Caco-2 (cell line): ENCODE data around the gene SRGAP1. TPM values are rescaled to one million over a fixed set of nuclear protein-coding genes. Genes with fewer than 3 reads are reported as not detected.

ENCODE experiments used
- BruUV-seq: library from RNA; stranded (reverse); fragments of 400-500 nt; replicated peaks from 2 replicates; lab custom pipeline; 2021; lab: Mats Ljungman, UMichigan
- CTCF ChIA-PET: fragments of 300-600 bp; sonication (Branson Sonifier 250); formaldehyde crosslinking; loops from one replicate; lab custom pipeline; 2022; ENCODE audit warnings: antibody characterized with exemption; lab: Charles Lee
- POLR2A ChIA-PET: fragments of 300-600 bp; sonication (Branson Sonifier 250); formaldehyde crosslinking; loops from one replicate; lab custom pipeline; 2022; ENCODE audit warnings: antibody characterized with exemption; lab: Charles Lee
- DNase-seq, 2 experiments: peaks; one replicate each; pipeline versions ENCODE4 v3.0.0 to v3.0.0-alpha.2; 2020 to 2022
- H3K27me3 ChIP-seq: replicated peaks from 2 replicates; pipeline ENCODE4 v1.6.0; 2011; ENCODE audit warnings: low read length; ENCODE audit not compliant: control insufficient read depth, insufficient read depth
- H3K36me3 ChIP-seq: 2 replicates; pipeline ENCODE4 v1.5.1; 2011; ENCODE audit warnings: low read length; ENCODE audit not compliant: control insufficient read depth, insufficient read depth
- H3K4me1 ChIP-seq: fragments of 250-450 bp; sonication (Bioruptor Pico); 2 replicates; pipeline ENCODE4 v1.5.1; 2020; ENCODE audit warnings: mild to moderate bottlenecking
- H3K4me3 ChIP-seq: 2 replicates; pipeline ENCODE4 v1.5.1; 2011; ENCODE audit warnings: low read depth, mild to moderate bottlenecking, control low read depth, low read length
- H3K9me3 ChIP-seq: fragments of 250-450 bp; sonication (Bioruptor Pico); 2 replicates; pipeline ENCODE4 v1.5.1; 2020; ENCODE audit warnings: mild to moderate bottlenecking, moderate library complexity
- H3K27ac Mint-ChIP-seq: one replicate; pipeline ENCODE4 v1.8.0; 2022; ENCODE audit warnings: mixed read lengths; ENCODE audit not compliant: unreplicated experiment
- H3K27me3 Mint-ChIP-seq: one replicate; pipeline ENCODE4 v1.8.0; 2022; ENCODE audit warnings: mixed read lengths; ENCODE audit not compliant: insufficient read depth, unreplicated experiment
- H3K36me3 Mint-ChIP-seq: one replicate; pipeline ENCODE4 v1.8.0; 2022; ENCODE audit warnings: mild to moderate bottlenecking, mixed read lengths; ENCODE audit not compliant: insufficient read depth, unreplicated experiment
- H3K4me1 Mint-ChIP-seq: one replicate; pipeline ENCODE4 v1.8.0; 2022; ENCODE audit warnings: low read depth, mixed read lengths; ENCODE audit not compliant: unreplicated experiment
- H3K4me3 Mint-ChIP-seq: one replicate; pipeline ENCODE4 v1.8.0; 2022; ENCODE audit warnings: mild to moderate bottlenecking, moderate library complexity, mixed read lengths; ENCODE audit not compliant: unreplicated experiment
- H3K9me3 Mint-ChIP-seq: one replicate; pipeline ENCODE4 v1.8.0; 2022; ENCODE audit warnings: mixed read lengths; ENCODE audit not compliant: unreplicated experiment
- intact Hi-C: fragments of 100-400 bp; cut with micrococcal nuclease; formaldehyde crosslinking; loops from one replicate; pipeline ENCODE4 v1.10.0; 2022; ENCODE audit not compliant: unreplicated experiment
- total RNA-seq: library from RNA; stranded (reverse); gene quantifications from 2 replicates; pipeline ENCODE4 v1.2.3, GENCODE V29; 2022
- TF ChIP-seq, protein P1 (sequence below), 2 experiments: fragments of 200-600 bp in 1 of 2; IDR thresholded peaks; 1 replicate in 1 of 2; 2 replicates in 1 of 2; pipeline versions ENCODE4 v1.5.1 to v1.8.0; 2011 to 2022; ENCODE audit warnings: antibody characterized with exemption in 1 of 2, control low read depth in 1 of 2, inconsistent platforms in 1 of 2, low read depth in 1 of 2, low read length in 1 of 2, mild to moderate bottlenecking in 1 of 2, moderate library complexity in 1 of 2; ENCODE audit not compliant: insufficient read depth in 1 of 2, severe bottlenecking in 1 of 2, unreplicated experiment in 1 of 2

Gene SRGAP1
- total RNA-seq, 1 experiment from 2014 or later, result 22.1 TPM

DNA sequence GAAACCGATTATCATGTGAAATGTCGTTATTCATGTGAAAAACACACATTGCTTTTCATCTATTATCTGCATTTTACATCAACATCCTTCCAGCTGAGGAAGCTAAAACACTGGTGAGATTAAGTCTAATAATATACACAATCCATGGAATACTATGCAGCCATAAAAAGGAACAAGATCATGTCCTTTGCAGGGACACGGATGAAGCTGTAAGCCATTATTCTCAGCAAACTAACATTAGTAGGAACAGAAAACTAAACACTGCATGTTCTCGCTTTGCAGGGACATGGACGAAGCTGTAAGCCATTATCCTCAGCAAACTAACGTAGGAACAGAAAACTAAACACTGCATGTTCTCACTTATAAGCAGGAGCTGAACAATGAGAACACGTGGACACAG is 359.3 kb downstream of the SRGAP1 start:
- DNase-seq, result no peak
- no TSS peak for BruUV-seq
- no peaks in the 10 kb centered on the region for H3K27me3 ChIP-seq
- intact Hi-C loops, result no loop called here
- Mint-ChIP-seq H3K27me3 (no peaks in the 10 kb centered on the region), H3K27ac (no peak overlapping the region), H3K4me1 (no peaks in the 10 kb centered on the region), H3K36me3 (no peaks in the 10 kb centered on the region), H3K4me3 (no peak overlapping the region), H3K9me3 (no peaks in the 10 kb centered on the region)
- H3K4me1 ChIP-seq, result no peaks in the 10 kb centered on the region
- H3K36me3 ChIP-seq, result no peaks in the 10 kb centered on the region
- H3K9me3 ChIP-seq, result no peaks in the 10 kb centered on the region
- ChIA-PET POLR2A (no interaction called here), CTCF (no interaction called here)
- no peak overlapping the region for H3K4me3 ChIP-seq
- TF ChIP-seq, protein P1, sequence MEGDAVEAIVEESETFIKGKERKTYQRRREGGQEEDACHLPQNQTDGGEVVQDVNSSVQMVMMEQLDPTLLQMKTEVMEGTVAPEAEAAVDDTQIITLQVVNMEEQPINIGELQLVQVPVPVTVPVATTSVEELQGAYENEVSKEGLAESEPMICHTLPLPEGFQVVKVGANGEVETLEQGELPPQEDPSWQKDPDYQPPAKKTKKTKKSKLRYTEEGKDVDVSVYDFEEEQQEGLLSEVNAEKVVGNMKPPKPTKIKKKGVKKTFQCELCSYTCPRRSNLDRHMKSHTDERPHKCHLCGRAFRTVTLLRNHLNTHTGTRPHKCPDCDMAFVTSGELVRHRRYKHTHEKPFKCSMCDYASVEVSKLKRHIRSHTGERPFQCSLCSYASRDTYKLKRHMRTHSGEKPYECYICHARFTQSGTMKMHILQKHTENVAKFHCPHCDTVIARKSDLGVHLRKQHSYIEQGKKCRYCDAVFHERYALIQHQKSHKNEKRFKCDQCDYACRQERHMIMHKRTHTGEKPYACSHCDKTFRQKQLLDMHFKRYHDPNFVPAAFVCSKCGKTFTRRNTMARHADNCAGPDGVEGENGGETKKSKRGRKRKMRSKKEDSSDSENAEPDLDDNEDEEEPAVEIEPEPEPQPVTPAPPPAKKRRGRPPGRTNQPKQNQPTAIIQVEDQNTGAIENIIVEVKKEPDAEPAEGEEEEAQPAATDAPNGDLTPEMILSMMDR (IDR thresholded peaks at IDR 0.05; ENCODE audit: insufficient read depth in 1 of 2, low read depth in 1 of 2, low read length in 1 of 2, severe bottlenecking in 1 of 2, unreplicated experiment in 1 of 2), result no peak

DNA sequence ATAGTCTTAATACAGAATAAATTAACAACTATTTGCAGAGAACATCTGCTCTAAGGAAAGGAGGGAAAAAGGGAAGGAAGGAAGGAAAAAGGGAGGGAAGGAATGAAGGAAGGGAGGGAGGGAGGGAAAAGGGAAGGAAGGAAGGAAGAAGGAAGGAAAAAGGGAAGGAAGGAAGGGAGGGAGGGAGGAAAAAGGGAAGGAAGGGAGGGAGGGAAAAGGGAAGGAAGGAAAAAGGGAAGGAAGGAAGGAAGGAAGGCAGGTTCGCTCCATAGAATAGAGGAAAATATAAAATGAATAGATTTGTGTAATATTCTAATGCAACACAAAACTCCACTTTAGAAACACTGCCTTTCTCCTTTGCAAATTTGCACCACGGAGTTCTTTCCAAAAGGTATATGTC is 361.0 kb downstream of the SRGAP1 start:
- Mint-ChIP-seq H3K4me3 (no peak overlapping the region), H3K36me3 (no peaks in the 10 kb centered on the region), H3K27ac (no peak overlapping the region), H3K9me3 (no peaks in the 10 kb centered on the region), H3K27me3 (no peaks in the 10 kb centered on the region), H3K4me1 (no peaks in the 10 kb centered on the region)
- H3K36me3 ChIP-seq, result no peaks in the 10 kb centered on the region
- CTCF ChIA-PET, result no interaction called here
- H3K9me3 ChIP-seq, result no peaks in the 10 kb centered on the region
- POLR2A ChIA-PET, result no interaction called here
- TF ChIP-seq, protein P1 (IDR thresholded peaks at IDR 0.05; ENCODE audit: insufficient read depth in 1 of 2, low read depth in 1 of 2, low read length in 1 of 2, severe bottlenecking in 1 of 2, unreplicated experiment in 1 of 2), result no peak
- intact Hi-C loops, result no loop called here
- DNase-seq, result no peak
- BruUV-seq, result no TSS peak
- no peak overlapping the region for H3K4me3 ChIP-seq
- no peaks in the 10 kb centered on the region for H3K4me1 ChIP-seq
- no peaks in the 10 kb centered on the region for H3K27me3 ChIP-seq

DNA sequence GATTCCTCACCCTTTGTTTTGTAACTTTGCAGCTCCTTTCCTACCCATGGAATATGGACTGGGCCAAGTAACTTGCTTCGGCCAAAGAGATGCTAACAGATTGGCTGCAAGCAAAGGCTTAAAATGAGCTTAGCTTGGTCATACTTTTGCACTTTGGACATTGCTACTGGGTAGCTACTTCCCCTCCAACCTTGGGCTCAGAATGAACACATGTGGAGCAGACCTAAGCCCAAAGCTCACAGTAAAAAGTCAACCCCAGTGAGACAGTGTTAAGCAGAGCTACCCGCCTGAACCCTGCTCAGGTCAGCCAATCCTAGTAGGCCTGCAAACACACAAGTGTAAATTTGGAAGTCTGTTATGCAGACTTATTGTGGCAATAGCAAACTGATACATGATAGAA is 363.0 kb downstream of the SRGAP1 start:
- no peaks in the 10 kb centered on the region for H3K27me3 ChIP-seq
- no peaks in the 10 kb centered on the region for H3K36me3 ChIP-seq
- H3K36me3 Mint-ChIP-seq, result no peaks in the 10 kb centered on the region
- TF ChIP-seq, protein P1 (IDR thresholded peaks at IDR 0.05; ENCODE audit: insufficient read depth in 1 of 2, low read depth in 1 of 2, low read length in 1 of 2, severe bottlenecking in 1 of 2, unreplicated experiment in 1 of 2), result no peak
- no peak overlapping the region for H3K4me3 ChIP-seq
- no peaks in the 10 kb centered on the region for H3K4me1 ChIP-seq
- no peak for DNase-seq
- no peaks in the 10 kb centered on the region for H3K27me3 Mint-ChIP-seq
- ChIA-PET POLR2A (no interaction called here), CTCF (interaction anchor here (0.9 kb wide), 1 partner anchor 26 kb away, joined by 3 read pairs; no protein-coding TSS in a partner anchor)
- H3K4me3 Mint-ChIP-seq, result no peak overlapping the region
- H3K9me3 ChIP-seq, result no peaks in the 10 kb centered on the region
- no TSS peak for BruUV-seq
- H3K27ac Mint-ChIP-seq, result no peak overlapping the region
- H3K4me1 Mint-ChIP-seq, result no peaks in the 10 kb centered on the region
- intact Hi-C loops, result no loop called here
- H3K9me3 Mint-ChIP-seq, result no peaks in the 10 kb centered on the region

Other genes with a start within 250 kb of the SRGAP1 start
- gene DPY19L2, start 176.2 kb upstream of the SRGAP1 start, total RNA-seq, result not detected in 2 replicates
- 7.2 and 9.1 TPM in 2 replicates for gene RXYLT1, start 64.8 kb upstream of the SRGAP1 start, total RNA-seq